ENCODE data around the gene DCAKD. TPM values are rescaled to one million over a fixed set of nuclear protein-coding genes. Genes with fewer than 3 reads are reported as not detected.

DCAKD gene
- total RNA-seq, 1 donor from 2014 or later: 5.0 TPM

DNA sequence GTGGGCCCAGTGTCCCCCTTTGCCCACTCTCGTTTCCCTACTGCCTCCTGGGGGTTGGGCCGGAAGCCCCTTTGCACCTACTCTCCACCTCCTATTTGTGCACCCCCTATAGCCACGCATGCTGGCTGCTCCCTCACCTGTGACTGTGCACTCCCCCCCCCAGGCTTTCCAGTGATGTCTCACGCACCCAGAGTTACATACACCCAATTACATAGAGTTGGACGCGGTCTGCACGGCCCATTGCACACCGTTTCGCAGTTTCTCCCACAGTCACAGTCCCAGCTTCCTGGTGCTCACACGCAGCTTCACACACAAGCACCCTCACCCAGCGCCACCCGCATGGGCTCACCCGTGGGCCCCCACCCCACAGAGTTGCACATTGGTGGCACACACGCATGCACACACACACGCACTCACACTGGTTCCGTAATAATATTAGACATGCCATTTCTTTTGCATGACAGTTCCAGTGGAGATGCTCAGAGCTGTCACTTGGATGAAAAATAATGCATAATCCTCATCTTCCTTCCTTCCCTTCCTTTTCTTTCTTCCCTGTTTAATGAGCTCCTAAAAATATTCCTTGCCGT, 61.8 kb downstream of the DCAKD start:
- no peaks in the 10 kb centered on the region for H3K4me1 ChIP-seq
- intact Hi-C loops (cut with DNase I): no loop called here
- H3K27ac ChIP-seq: no peak overlapping the region
- no peaks in the 10 kb centered on the region for H3K9me3 ChIP-seq
- no peaks in the 10 kb centered on the region for H3K36me3 ChIP-seq
- no peak for DNase-seq (ENCODE audit: low spot score in 2 of 2)
- no peaks in the 10 kb centered on the region for H3K27me3 ChIP-seq
- H3K4me3 ChIP-seq: no peak overlapping the region
- no peak for TF ChIP-seq CTCF (IDR thresholded peaks at IDR 0.05)

DNA sequence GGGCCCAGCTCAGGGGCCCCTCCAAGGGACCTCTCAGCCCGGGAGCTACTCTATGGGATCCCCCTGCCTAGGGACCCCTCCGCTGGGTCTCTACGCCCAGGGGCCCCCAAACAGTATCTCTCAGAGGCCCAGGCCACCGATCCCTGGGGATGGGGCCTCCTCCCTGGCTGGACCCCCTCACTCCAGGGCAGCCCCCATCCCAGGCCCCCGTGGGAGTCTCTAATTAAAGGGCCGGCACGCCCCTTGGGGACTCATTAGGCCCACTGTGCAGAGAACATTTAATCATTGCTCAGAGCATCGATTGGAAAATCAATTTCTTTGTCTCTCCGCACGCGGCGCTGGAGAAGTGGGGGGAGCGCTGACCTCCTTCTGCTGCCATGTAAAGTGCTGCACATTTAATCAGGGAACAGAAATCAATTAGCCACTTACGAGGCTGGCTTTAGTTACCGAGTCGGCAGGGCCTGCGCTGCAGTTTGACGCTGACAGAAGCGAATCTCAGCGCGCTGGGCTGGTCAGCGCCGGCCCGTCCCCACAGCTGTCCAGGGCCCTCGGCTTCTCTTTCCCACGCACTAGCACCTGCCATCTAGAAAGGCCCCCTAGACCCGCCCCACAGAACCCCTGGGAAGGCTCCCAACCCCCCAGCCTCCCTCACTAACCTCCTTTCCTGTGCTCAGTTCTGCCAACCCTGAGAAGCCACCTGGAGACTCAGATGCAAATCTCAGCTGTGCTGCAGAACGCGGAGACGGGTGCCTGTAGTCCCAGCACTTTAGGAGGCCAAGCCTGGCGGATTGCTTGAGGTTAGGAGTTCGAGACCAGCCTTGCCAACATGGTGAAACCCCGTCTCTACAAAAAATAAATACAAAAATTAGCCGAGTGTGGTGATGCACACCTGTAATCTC, 63.1 kb downstream of the DCAKD start:
- no peak overlapping the region for H3K27ac ChIP-seq
- no peak for TF ChIP-seq CTCF (IDR thresholded peaks at IDR 0.05)
- no peaks in the 10 kb centered on the region for H3K4me1 ChIP-seq
- no peak overlapping the region for H3K4me3 ChIP-seq
- H3K9me3 ChIP-seq: no peaks in the 10 kb centered on the region
- no peak for DNase-seq (ENCODE audit: low spot score in 2 of 2)
- no peaks in the 10 kb centered on the region for H3K36me3 ChIP-seq
- intact Hi-C loops (cut with DNase I): no loop called here
- no peaks in the 10 kb centered on the region for H3K27me3 ChIP-seq

- no peak for TF ChIP-seq CTCF (IDR thresholded peaks at IDR 0.05)
- Histone ChIP-seq H3K4me3 (no peak overlapping the region), H3K9me3 (no peaks in the 10 kb centered on the region), H3K27ac (no peak overlapping the region), H3K27me3 (no peaks in the 10 kb centered on the region), H3K36me3 (no peaks in the 10 kb centered on the region), H3K4me1 (no peaks in the 10 kb centered on the region)
- no peak for DNase-seq (ENCODE audit: low spot score in 2 of 2)
- intact Hi-C loops (cut with DNase I): no loop called here
Measured at GRCh38 chr17:44983563-44983962, 67.9 kb downstream of the DCAKD start.

DNA sequence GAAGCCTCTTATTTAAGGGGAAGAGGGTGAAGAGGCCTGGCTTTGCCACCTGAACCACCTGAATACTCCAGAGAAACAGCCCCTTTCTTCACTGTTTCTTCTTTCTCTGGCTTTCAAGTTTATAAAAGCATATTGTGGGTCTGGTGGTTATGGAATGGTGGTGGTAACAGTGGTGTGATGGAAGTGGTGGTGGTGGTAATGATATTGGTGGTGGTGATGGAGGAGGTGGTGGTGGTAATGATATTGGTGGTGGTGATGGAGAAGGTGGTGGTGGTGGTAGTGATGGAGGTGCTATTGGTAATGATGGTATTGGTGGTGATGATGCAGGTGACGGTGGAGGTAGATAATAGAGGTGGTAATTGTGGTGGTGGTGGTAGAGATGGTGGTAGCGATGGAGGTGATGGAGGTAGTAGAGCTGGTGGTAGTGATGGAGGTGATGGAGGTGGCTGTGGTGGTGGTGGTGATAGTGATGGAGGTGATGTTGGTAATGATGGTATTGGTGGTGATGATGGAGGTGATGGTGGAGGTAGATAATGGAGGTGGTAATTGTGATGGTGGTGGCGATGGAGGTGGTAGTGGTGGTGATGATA, 69.2 kb downstream of the DCAKD start:
- Histone ChIP-seq H3K4me1 (no peaks in the 10 kb centered on the region), H3K27me3 (no peaks in the 10 kb centered on the region), H3K36me3 (no peaks in the 10 kb centered on the region), H3K9me3 (no peaks in the 10 kb centered on the region), H3K4me3 (no peak overlapping the region), H3K27ac (no peak overlapping the region)
- TF ChIP-seq CTCF (IDR thresholded peaks at IDR 0.05): no peak
- no peak for DNase-seq (ENCODE audit: low spot score in 2 of 2)
- intact Hi-C loops (cut with DNase I): no loop called here

GRCh38 chr17:44981221-44981968, 70.0 kb downstream of the DCAKD start:
- Histone ChIP-seq H3K4me3 (no peak overlapping the region), H3K9me3 (no peaks in the 10 kb centered on the region), H3K27me3 (no peaks in the 10 kb centered on the region), H3K36me3 (no peaks in the 10 kb centered on the region), H3K27ac (no peak overlapping the region), H3K4me1 (no peaks in the 10 kb centered on the region)
- intact Hi-C loops (cut with DNase I): no loop called here
- DNase-seq (ENCODE audit: low spot score in 2 of 2): no peak
- no peak for TF ChIP-seq CTCF (IDR thresholded peaks at IDR 0.05)

Data from ascending aorta (tissue), 2 donors.